SIG-M5 (cell line): ENCODE measurements around the gene PSMD4.

Source experiments
- DNase-seq: peaks from one replicate; lab custom pipeline; 2025; lab: John Stamatoyannopoulos, UW

PSMD4 gene

GRCh38 chr1:151294742-151295462 lies 40.4 kb downstream of the PSMD4 start:
- no peak for DNase-seq

- no peak for DNase-seq
These were observed 55.3 kb downstream of the PSMD4 start for GRCh38 chr1:151309811-151310323.

- DNase-seq, result no peak
These were observed 56.5 kb downstream of the PSMD4 start for GRCh38 chr1:151311011-151311410.

- DNase-seq, result peak; percentile 92
These were observed 57.2 kb downstream of the PSMD4 start for GRCh38 chr1:151311589-151312331.

GRCh38 chr1:151312411-151312810 lies 57.9 kb downstream of the PSMD4 start:
- DNase-seq, result no peak

GRCh38 chr1:151312826-151313225 lies 58.3 kb downstream of the PSMD4 start:
- DNase-seq, result no peak

DNA sequence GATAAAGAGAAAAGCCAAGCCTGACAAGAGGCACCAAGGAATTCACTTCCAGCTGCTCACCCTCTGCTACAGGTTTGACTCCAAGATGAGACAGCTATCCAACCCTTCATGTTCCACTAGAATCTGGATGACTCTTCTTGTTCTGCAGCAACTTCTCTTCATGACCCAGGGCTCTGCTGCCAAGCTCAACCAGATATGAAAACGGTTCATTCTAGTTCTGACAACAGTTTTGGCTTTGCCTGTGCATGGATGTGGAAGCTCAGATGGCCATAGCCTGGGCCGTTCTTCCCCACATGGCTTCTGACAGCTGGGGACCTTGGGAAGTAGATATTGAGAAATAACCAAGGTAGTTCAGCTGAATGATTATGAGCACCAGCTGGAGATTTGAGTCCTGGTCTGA lies 59.0 kb downstream of the PSMD4 start:
- DNase-seq, result no peak

DNA sequence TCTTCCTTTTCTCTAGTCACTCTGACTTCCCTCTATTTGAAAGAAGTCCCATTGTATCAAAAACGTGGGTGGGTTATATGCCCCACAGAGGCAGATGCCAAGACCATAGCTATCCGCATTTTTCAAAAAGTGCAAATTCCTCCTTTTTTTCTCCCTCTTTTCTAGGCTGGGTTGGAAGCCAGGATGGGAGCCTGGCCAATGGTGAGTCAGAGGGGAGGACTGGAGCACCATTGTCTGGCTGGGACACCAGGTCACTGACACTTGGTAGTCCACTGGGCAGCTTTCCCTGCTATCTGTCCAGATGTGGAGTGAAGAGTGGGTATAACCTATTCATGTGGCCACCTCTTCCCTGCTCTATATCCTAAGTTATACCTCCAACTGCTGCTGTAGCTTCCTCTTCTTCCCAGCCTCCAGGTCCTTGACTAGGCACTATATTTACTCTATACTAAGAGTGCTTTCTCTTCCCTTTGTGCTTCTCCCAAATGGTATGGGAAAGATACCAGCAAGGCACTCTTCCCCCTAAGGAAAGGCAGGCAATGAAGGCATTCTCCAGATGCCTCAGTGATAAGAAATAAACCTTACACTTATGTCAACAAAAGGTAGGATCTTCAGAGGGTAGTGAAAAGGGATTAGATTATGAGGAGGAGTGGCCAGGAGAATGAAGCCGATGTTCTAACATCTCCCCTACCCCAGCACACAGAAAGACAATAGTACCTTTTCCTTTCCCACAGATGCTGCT lies 59.8 kb downstream of the PSMD4 start:
- no peak for DNase-seq

GRCh38 chr1:151315565-151316235 lies 61.2 kb downstream of the PSMD4 start:
- no peak for DNase-seq
